HepG2 (cell line): Measurements from ENCODE around the gene ZNF132. TPM values are rescaled to one million over a fixed set of nuclear protein-coding genes. Genes with fewer than 3 reads are reported as not detected.
A peak's percentile ranks its signal among the peaks of the same experiment; 100 is the strongest.

Experiments
- ELF3 ChIP-seq: IDR thresholded peaks from 2 replicates; pipeline ENCODE4 v1.6.1; 2016; ENCODE audit warnings: missing genetic modification reagents, missing compliant biosample characterization
- ETV5 ChIP-seq: IDR thresholded peaks from 2 replicates; pipeline ENCODE4 v1.6.1; 2018; ENCODE audit warnings: missing biosample characterization, missing genetic modification reagents, inconsistent platforms, borderline replicate concordance
- GATA4 ChIP-seq: sonication (generic); IDR thresholded peaks from 2 replicates; pipeline ENCODE4 v1.6.1; 2016; ENCODE audit warnings: antibody characterized with exemption, low read depth, borderline replicate concordance
- GLMP ChIP-seq: sonication (generic); formaldehyde crosslinking; IDR thresholded peaks from 2 replicates; pipeline ENCODE4 v1.9.0; 2021; ENCODE audit warnings: missing genetic modification reagents, mild to moderate bottlenecking, borderline replicate concordance
- GPBP1L1 ChIP-seq: sonication (generic); formaldehyde crosslinking; IDR thresholded peaks from 2 replicates; pipeline ENCODE4 v1.5.0; 2020; ENCODE audit warnings: mild to moderate bottlenecking, missing genetic modification reagents
- KDM5A ChIP-seq: fragments of 200-600 bp; sonication (generic); IDR thresholded peaks from 2 replicates; pipeline ENCODE4 v1.7.0; 2018; ENCODE audit warnings: antibody characterized with exemption, mild to moderate bottlenecking, low read length, borderline replicate concordance
- MEIS1 ChIP-seq: sonication (generic); formaldehyde crosslinking; IDR thresholded peaks from 2 replicates; pipeline ENCODE4 v1.9.0; 2021; ENCODE audit warnings: mild to moderate bottlenecking, missing genetic modification reagents, moderate library complexity, borderline replicate concordance
- NAIF1 ChIP-seq: sonication (generic); formaldehyde crosslinking; IDR thresholded peaks from 2 replicates; pipeline ENCODE4 v1.5.0; 2020; ENCODE audit warnings: mild to moderate bottlenecking, missing genetic modification reagents, borderline replicate concordance
- RAD51 ChIP-seq: fragments of 450-650 bp; IDR thresholded peaks from 2 replicates; pipeline ENCODE4 v1.6.1; 2016; ENCODE audit warnings: borderline replicate concordance
- RFXAP ChIP-seq: sonication (generic); formaldehyde crosslinking; IDR thresholded peaks from 2 replicates; pipeline ENCODE4 v1.4.0; 2020; ENCODE audit warnings: missing genetic modification reagents, borderline replicate concordance
- RORA ChIP-seq: sonication (generic); formaldehyde crosslinking; IDR thresholded peaks from 2 replicates; pipeline ENCODE4 v1.5.0; 2020; ENCODE audit warnings: mild to moderate bottlenecking, missing genetic modification reagents, moderate library complexity
- SNRNP70 ChIP-seq: fragments of 200-400 bp; formaldehyde crosslinking; IDR thresholded peaks from 2 replicates; pipeline ENCODE4 v1.6.1; 2017; ENCODE audit warnings: mild to moderate bottlenecking, low read depth, low read length, moderate library complexity
- THAP7 ChIP-seq: sonication (generic); formaldehyde crosslinking; IDR thresholded peaks from 2 replicates; pipeline ENCODE4 v1.8.1; 2023; ENCODE audit warnings: mild to moderate bottlenecking, missing genetic modification reagents
- TRAFD1 ChIP-seq: sonication (generic); formaldehyde crosslinking; IDR thresholded peaks from 2 replicates; pipeline ENCODE4 v1.5.1; 2020; ENCODE audit warnings: missing genetic modification reagents, mild to moderate bottlenecking, borderline replicate concordance
- YY1 ChIP-seq: IDR thresholded peaks from 2 replicates; pipeline ENCODE4 v1.6.1; 2011; ENCODE audit warnings: low read length, low read depth, moderate library complexity, mild to moderate bottlenecking; ENCODE audit not compliant: insufficient read depth, insufficient replicate concordance
- ZFP82 ChIP-seq: sonication (generic); formaldehyde crosslinking; IDR thresholded peaks from 2 replicates; pipeline ENCODE4 v1.5.1; 2020; ENCODE audit warnings: mild to moderate bottlenecking, missing genetic modification reagents, borderline replicate concordance
- ZMAT3 ChIP-seq: sonication (generic); formaldehyde crosslinking; conservative IDR thresholded peaks from 2 replicates; pipeline ENCODE4 v1.7.0; 2021; ENCODE audit warnings: missing genetic modification reagents
- ZNF281 ChIP-seq: sonication (generic); formaldehyde crosslinking; IDR thresholded peaks from 2 replicates; pipeline ENCODE4 v1.4.0; 2020; ENCODE audit warnings: missing genetic modification reagents, borderline replicate concordance
- polyA plus RNA-seq, 8 experiments: library from polyadenylated mRNA; depleted of rRNA in 3 of 8; stranded (reverse) in 7 of 8; unstranded in 1 of 8; fragments of >200 nt; fragmentation: Illumina TruSeq in 4 of 8; extraction: Trizol in 4 of 8; gene quantifications; 2 replicates each; pipeline versions ENCODE4 v1.2.1 to v1.2.3, GENCODE V29; 2011 to 2016; ENCODE audit warnings: low read depth in 4 of 8, missing spikeins in 1 of 8, mixed read lengths in 1 of 8; ENCODE audit not compliant: insufficient read depth in 1 of 8
- total RNA-seq, 5 experiments: library from RNA; depleted of rRNA; stranded (reverse); fragments of >200 nt; fragmentation: Illumina TruSeq; extraction: Trizol; gene quantifications; 2 replicates each; pipeline ENCODE4 v1.2.3, GENCODE V29; 2016; ENCODE audit warnings: low read depth in 1 of 5

ZNF132 gene
- total and polyA plus RNA-seq, 2 of the 13 experiments (the other 11 are each of a cell fraction or from before 2014, with no cell fraction given) = not detected

- peak; percentile 79 for TF ChIP-seq YY1
- TF ChIP-seq MEIS1 (CRISPR knock-in tag) = peak; percentile 82; the same call in 1 of the 2 replicates
- no peak for TF ChIP-seq TRAFD1 (CRISPR knock-in tag)
- TF ChIP-seq RAD51 = no peak
- no peak for TF ChIP-seq ZMAT3
- TF ChIP-seq ZFP82 (CRISPR knock-in tag) = peak; percentile 66; the same call in 1 of the 2 replicates
- peak; percentile 87 for TF ChIP-seq NAIF1 (CRISPR knock-in tag)
- no peak for TF ChIP-seq GPBP1L1 (CRISPR knock-in tag)
- no peak for TF ChIP-seq SNRNP70
- TF ChIP-seq THAP7 = no peak; the same call in 1 of the 2 replicates
- peak; percentile 56 for TF ChIP-seq ETV5 (CRISPR knock-in tag)
- TF ChIP-seq GATA4 = peak; percentile 58; the same call in 1 of the 2 replicates
- no peak for TF ChIP-seq RORA (CRISPR knock-in tag)
- peak; percentile 99 for TF ChIP-seq ZNF281 (CRISPR knock-in tag)
- 0 out of 2 replicates have a peak, but pooled peaks have one; percentile 77 for TF ChIP-seq GLMP (CRISPR knock-in tag)
- TF ChIP-seq KDM5A = no peak; the same call in 1 of the 2 replicates
- TF ChIP-seq RFXAP (CRISPR knock-in tag) = peak; percentile 16
- TF ChIP-seq ELF3 (CRISPR knock-in tag) = peak; percentile 55
Measured at GRCh38 chr19:58386576-58387337, 53.2 kb downstream of the ZNF132 start, which contains the start of gene RPS5 (continued).
